Spleen (tissue), 11 donors: ENCODE data around the gene GPR141. TPM values are rescaled to one million over a fixed set of nuclear protein-coding genes. Genes with fewer than 3 reads are reported as not detected.

Source experiments
- DNase-seq: peaks from one replicate; pipeline ENCODE4 v3.0.0-alpha.2; 2020
- H3K27ac ChIP-seq, 8 donors: fragments of 200-600 bp; sonication (generic) in 7 of 8; 1 replicate in 4 of 8; 2 replicates in 4 of 8; pipeline versions ENCODE4 v1.5.0 to v1.8.0; 2016 to 2021; ENCODE audit warnings: inconsistent platforms in 4 of 8, mild to moderate bottlenecking in 4 of 8, moderate library complexity in 1 of 8
- H3K27me3 ChIP-seq, 7 donors: fragments of 200-600 bp; sonication (generic) in 6 of 7; replicated peaks in 1 of 7; 1 replicate in 4 of 7; 2 replicates in 3 of 7; pipeline versions ENCODE4 v1.5.0 to v1.8.0; 2016 to 2021; ENCODE audit warnings: inconsistent platforms in 3 of 7, mild to moderate bottlenecking in 1 of 7
- H3K36me3 ChIP-seq, 6 donors: fragments of 200-600 bp; sonication (generic) in 5 of 6; 1 replicate in 4 of 6; 2 replicates in 2 of 6; pipeline versions ENCODE4 v1.5.0 to v1.8.0; 2016 to 2021; ENCODE audit warnings: inconsistent platforms in 2 of 6
- H3K4me1 ChIP-seq, 6 donors: fragments of 200-600 bp; sonication (generic) in 5 of 6; 1 replicate in 3 of 6; 2 replicates in 3 of 6; pipeline versions ENCODE4 v1.5.0 to v1.8.0; 2016 to 2021; ENCODE audit warnings: inconsistent platforms in 3 of 6
- H3K4me3 ChIP-seq, 8 donors: fragments of 200-600 bp; sonication (generic) in 7 of 8; 1 replicate in 4 of 8; 2 replicates in 4 of 8; pipeline versions ENCODE4 v1.5.0 to v1.8.0; 2016 to 2021; ENCODE audit warnings: inconsistent platforms in 4 of 8, mild to moderate bottlenecking in 4 of 8, moderate library complexity in 2 of 8
- H3K9me3 ChIP-seq, 8 donors: fragments of 200-600 bp; sonication (generic) in 7 of 8; 1 replicate in 4 of 8; 2 replicates in 4 of 8; pipeline versions ENCODE4 v1.5.0 to v1.8.0; 2016 to 2021; ENCODE audit warnings: inconsistent platforms in 4 of 8
- CTCF ChIP-seq, 11 experiments: fragments of 200-600 bp in 7 of 11; fragments of 450-650 bp in 4 of 11; sonication (generic) in 4 of 11; IDR thresholded peaks in 8 of 11; conservative IDR thresholded peaks in 3 of 11; 1 replicate in 7 of 11; 2 replicates in 4 of 11; pipeline versions ENCODE4 v1.4.0 to v1.8.0; 2016 to 2021; ENCODE audit warnings: antibody characterized with exemption in 11 of 11, inconsistent platforms in 4 of 11, mild to moderate bottlenecking in 1 of 11
- POLR2A ChIP-seq, 3 donors: fragments of 450-650 bp; IDR thresholded peaks; one replicate each; pipeline ENCODE4 v1.5.1; 2017; ENCODE audit warnings: antibody characterized with exemption in 3 of 3, mild to moderate bottlenecking in 1 of 3
- POLR2AphosphoS5 ChIP-seq, 3 donors: sonication (generic); formaldehyde crosslinking; IDR thresholded peaks; one replicate each; pipeline ENCODE4 v1.5.1; 2017; ENCODE audit warnings: antibody characterized with exemption in 3 of 3
- WGBS, 5 donors: extraction: QIAGEN DNeasy Blood & Tissue Kit in 3 of 5; methylation state at CpG; one replicate each; pipeline versions ENCODE4 v1.1.5 to v1.1.7; 2013 to 2018; 5-methylcytosine and 5-hydroxymethylcytosine counted together
- intact Hi-C: fragments of 100-400 bp; cut with DNase I; formaldehyde crosslinking; loops from one replicate; pipeline ENCODE4 v1.15.0; 2023; ENCODE audit warnings: low total_unique reads
- polyA plus RNA-seq, 3 donors: library from polyadenylated mRNA; stranded (reverse); fragments of 200-250 nt; gene quantifications; one replicate each; pipeline ENCODE4 v1.2.1, GENCODE V29; 2013
- total RNA-seq, 7 donors: library from RNA; depleted of rRNA in 3 of 7; stranded (reverse); fragments of >200 nt in 3 of 7; fragmentation: NEBNext Ultra II Directional in 4 of 7; extraction: Animal tissue kit (Norgen Biotek cat#: 25700) in 4 of 7; gene quantifications; one replicate each; pipeline versions ENCODE4 v1.1.0 to v1.2.1, GENCODE V29; 2016 to 2021
- donor health status: healthy with polysubstance abuse.
- donor health status: DM: no; HTN: no; CAD: no; lungs with moderate emphysema.
- donor health status: DM: no; HTN: no; CAD: no.
- donor health status: Bipolar disorder and iron deficiency.
- donor health status: healthy.
- donor health status: DM: no; HTN: no; CAD: no.
- donor health status: DM: yes; HTN: yes; CAD: no.

GPR141 gene
- total and polyA plus RNA-seq, 10 donors = 0.20 to 37.4 (median 9.7) TPM

- TF ChIP-seq CTCF (IDR thresholded peaks at IDR 0.05 in 8 of 11, conservative IDR thresholded peaks at IDR 0.05 in 3 of 11) (no peak), POLR2A (IDR thresholded peaks at IDR 0.05) (no peak), POLR2AphosphoS5 (IDR thresholded peaks at IDR 0.05) (no peak)
- H3K27ac ChIP-seq = peak overlapping the region in 4 of 8 donors; percentile 23 to 69 (median 35)
- H3K4me3 ChIP-seq = no peak overlapping the region
- DNase-seq = no peak
- no peaks in the 10 kb centered on the region for H3K36me3 ChIP-seq
- 74 to 94% (median 84%) methylated on average over 3 of the region's 3 CpGs for WGBS, 5 donors
- no peaks in the 10 kb centered on the region for H3K27me3 ChIP-seq
- no peaks in the 10 kb centered on the region for H3K9me3 ChIP-seq
- H3K4me1 ChIP-seq = peaks cover 0 to 9% (median 0%) of the 10 kb centered on the region in 6 donors
- intact Hi-C loops = no loop called here
Observed at GRCh38 chr7:37757563-37757962, 74.0 kb downstream of the GPR141 start.

DNA sequence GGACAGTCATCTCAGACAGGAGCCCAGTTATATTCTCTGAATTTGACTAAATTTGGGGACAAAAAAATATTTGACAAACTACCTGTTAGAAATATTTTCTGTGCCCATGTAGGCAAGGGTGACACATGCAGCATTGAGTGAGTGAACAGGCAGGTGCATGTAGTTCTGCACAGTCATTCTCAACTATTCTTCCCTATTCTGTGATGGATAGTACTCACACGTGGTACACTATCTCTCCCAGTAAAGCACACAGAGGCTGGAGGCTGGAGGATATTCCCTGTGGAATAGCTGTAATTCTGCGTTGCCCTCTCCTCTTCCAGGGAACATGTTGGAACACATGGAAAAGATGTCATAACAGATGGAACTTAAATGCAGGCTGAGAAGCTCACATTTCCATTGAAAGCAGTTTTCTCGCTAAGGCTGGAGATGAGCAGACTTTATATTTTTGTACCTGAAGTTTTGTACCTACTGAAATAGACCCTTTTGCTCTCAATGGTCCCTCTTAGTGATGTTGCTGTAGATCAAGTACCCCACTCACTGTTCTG, 75.0 kb downstream of the GPR141 start:
- intact Hi-C loops = no loop called here
- no peak for TF ChIP-seq POLR2AphosphoS5 (IDR thresholded peaks at IDR 0.05)
- TF ChIP-seq POLR2A (IDR thresholded peaks at IDR 0.05) = no peak
- TF ChIP-seq CTCF (IDR thresholded peaks at IDR 0.05 in 8 of 11, conservative IDR thresholded peaks at IDR 0.05 in 3 of 11) = no peak

GRCh38 chr7:37759526-37759925, 76.0 kb downstream of the GPR141 start:
- 67 to 78% (median 69%) methylated on average over 4 to 5 of the region's 5 CpGs for WGBS, 5 donors
- intact Hi-C loops = no loop called here
- DNase-seq = no peak

More for the DNA sequence above, 75.0 kb downstream of the GPR141 start:
- peaks cover 0 to 8% (median 0%) of the 10 kb centered on the region in 6 donors for H3K36me3 ChIP-seq
- H3K4me1 ChIP-seq = peaks cover 0 to 9% (median 0%) of the 10 kb centered on the region in 6 donors
- 68 to 77% (median 72%) methylated on average over 3 of the region's 3 CpGs for WGBS, 5 donors
- H3K4me3 ChIP-seq = no peak overlapping the region
- no peaks in the 10 kb centered on the region for H3K27me3 ChIP-seq
- no peak for DNase-seq
- peak overlapping the region in 2 of 8 donors; percentile 42 to 69 for H3K27ac ChIP-seq
- H3K9me3 ChIP-seq = no peaks in the 10 kb centered on the region

More at GRCh38 chr7:37759526-37759925, 76.0 kb downstream of the GPR141 start:
- no peak for TF ChIP-seq POLR2AphosphoS5 (IDR thresholded peaks at IDR 0.05)
- no peak for TF ChIP-seq POLR2A (IDR thresholded peaks at IDR 0.05)
- TF ChIP-seq CTCF (IDR thresholded peaks at IDR 0.05 in 8 of 11, conservative IDR thresholded peaks at IDR 0.05 in 3 of 11) = no peak
- H3K36me3 ChIP-seq = peaks cover 0 to 9% (median 0%) of the 10 kb centered on the region in 6 donors
- H3K4me1 ChIP-seq = peaks cover 0 to 9% (median 0%) of the 10 kb centered on the region in 6 donors
- no peak overlapping the region for H3K4me3 ChIP-seq
- H3K9me3 ChIP-seq = no peaks in the 10 kb centered on the region
- no peaks in the 10 kb centered on the region for H3K27me3 ChIP-seq
- H3K27ac ChIP-seq = no peak overlapping the region
